Spleen (tissue), 11 donors: ENCODE measurements around the gene GALNTL6. TPM values are rescaled to one million over a fixed set of nuclear protein-coding genes. Genes with fewer than 3 reads are reported as not detected.

Experiments used
- DNase-seq: peaks from one replicate; pipeline ENCODE4 v3.0.0-alpha.2; 2020
- H3K27ac ChIP-seq, 8 donors: fragments of 200-600 bp; sonication (generic) in 7 of 8; 1 replicate in 4 of 8; 2 replicates in 4 of 8; pipeline versions ENCODE4 v1.5.0 to v1.8.0; 2016 to 2021; ENCODE audit warnings: inconsistent platforms in 4 of 8, mild to moderate bottlenecking in 4 of 8, moderate library complexity in 1 of 8
- H3K27me3 ChIP-seq, 7 donors: fragments of 200-600 bp; sonication (generic) in 6 of 7; replicated peaks in 1 of 7; 1 replicate in 4 of 7; 2 replicates in 3 of 7; pipeline versions ENCODE4 v1.5.0 to v1.8.0; 2016 to 2021; ENCODE audit warnings: inconsistent platforms in 3 of 7, mild to moderate bottlenecking in 1 of 7
- H3K36me3 ChIP-seq, 6 donors: fragments of 200-600 bp; sonication (generic) in 5 of 6; 1 replicate in 4 of 6; 2 replicates in 2 of 6; pipeline versions ENCODE4 v1.5.0 to v1.8.0; 2016 to 2021; ENCODE audit warnings: inconsistent platforms in 2 of 6
- H3K4me1 ChIP-seq, 6 donors: fragments of 200-600 bp; sonication (generic) in 5 of 6; 1 replicate in 3 of 6; 2 replicates in 3 of 6; pipeline versions ENCODE4 v1.5.0 to v1.8.0; 2016 to 2021; ENCODE audit warnings: inconsistent platforms in 3 of 6
- H3K4me3 ChIP-seq, 8 donors: fragments of 200-600 bp; sonication (generic) in 7 of 8; 1 replicate in 4 of 8; 2 replicates in 4 of 8; pipeline versions ENCODE4 v1.5.0 to v1.8.0; 2016 to 2021; ENCODE audit warnings: inconsistent platforms in 4 of 8, mild to moderate bottlenecking in 4 of 8, moderate library complexity in 2 of 8
- H3K9me3 ChIP-seq, 8 donors: fragments of 200-600 bp; sonication (generic) in 7 of 8; 1 replicate in 4 of 8; 2 replicates in 4 of 8; pipeline versions ENCODE4 v1.5.0 to v1.8.0; 2016 to 2021; ENCODE audit warnings: inconsistent platforms in 4 of 8
- CTCF ChIP-seq, 11 experiments: fragments of 200-600 bp in 7 of 11; fragments of 450-650 bp in 4 of 11; sonication (generic) in 4 of 11; IDR thresholded peaks in 8 of 11; conservative IDR thresholded peaks in 3 of 11; 1 replicate in 7 of 11; 2 replicates in 4 of 11; pipeline versions ENCODE4 v1.4.0 to v1.8.0; 2016 to 2021; ENCODE audit warnings: antibody characterized with exemption in 11 of 11, inconsistent platforms in 4 of 11, mild to moderate bottlenecking in 1 of 11
- POLR2A ChIP-seq, 3 donors: fragments of 450-650 bp; IDR thresholded peaks; one replicate each; pipeline ENCODE4 v1.5.1; 2017; ENCODE audit warnings: antibody characterized with exemption in 3 of 3, mild to moderate bottlenecking in 1 of 3
- POLR2AphosphoS5 ChIP-seq, 3 donors: sonication (generic); formaldehyde crosslinking; IDR thresholded peaks; one replicate each; pipeline ENCODE4 v1.5.1; 2017; ENCODE audit warnings: antibody characterized with exemption in 3 of 3
- WGBS, 5 donors: extraction: QIAGEN DNeasy Blood & Tissue Kit in 3 of 5; methylation state at CpG; one replicate each; pipeline versions ENCODE4 v1.1.5 to v1.1.7; 2013 to 2018; 5-methylcytosine and 5-hydroxymethylcytosine counted together
- intact Hi-C: fragments of 100-400 bp; cut with DNase I; formaldehyde crosslinking; loops from one replicate; pipeline ENCODE4 v1.15.0; 2023; ENCODE audit warnings: low total_unique reads
- polyA plus RNA-seq, 3 donors: library from polyadenylated mRNA; stranded (reverse); fragments of 200-250 nt; gene quantifications; one replicate each; pipeline ENCODE4 v1.2.1, GENCODE V29; 2013
- total RNA-seq, 7 donors: library from RNA; depleted of rRNA in 3 of 7; stranded (reverse); fragments of >200 nt in 3 of 7; fragmentation: NEBNext Ultra II Directional in 4 of 7; extraction: Animal tissue kit (Norgen Biotek cat#: 25700) in 4 of 7; gene quantifications; one replicate each; pipeline versions ENCODE4 v1.1.0 to v1.2.1, GENCODE V29; 2016 to 2021
- donor health status: healthy with polysubstance abuse.
- donor health status: DM: no; HTN: no; CAD: no; lungs with moderate emphysema.
- donor health status: DM: no; HTN: no; CAD: no.
- donor health status: Bipolar disorder and iron deficiency.
- donor health status: healthy.
- donor health status: DM: no; HTN: no; CAD: no.
- donor health status: DM: yes; HTN: yes; CAD: no.

GALNTL6 gene
- total and polyA plus RNA-seq, 10 donors, result 3.2 to 12.5 (median 7.1) TPM

GRCh38 chr4:172348426-172348825 is 535.2 kb downstream of the GALNTL6 start:
- Histone ChIP-seq H3K4me3 (no peak overlapping the region), H3K4me1 (no peaks in the 10 kb centered on the region), H3K27me3 (no peaks in the 10 kb centered on the region), H3K36me3 (no peaks in the 10 kb centered on the region), H3K9me3 (no peaks in the 10 kb centered on the region), H3K27ac (no peak overlapping the region)
- 83 to 96% (median 90%) methylated on average over 2 of the region's 2 CpGs for WGBS, 5 donors
- no peak for DNase-seq
- intact Hi-C loops, result no loop called here
- TF ChIP-seq POLR2A (IDR thresholded peaks at IDR 0.05) (no peak), POLR2AphosphoS5 (IDR thresholded peaks at IDR 0.05) (no peak), CTCF (IDR thresholded peaks at IDR 0.05 in 8 of 11, conservative IDR thresholded peaks at IDR 0.05 in 3 of 11) (no peak)

- Histone ChIP-seq H3K27me3 (no peaks in the 10 kb centered on the region), H3K4me3 (no peak overlapping the region), H3K27ac (no peak overlapping the region), H3K4me1 (no peaks in the 10 kb centered on the region), H3K9me3 (no peaks in the 10 kb centered on the region), H3K36me3 (no peaks in the 10 kb centered on the region)
- no peak for DNase-seq
- TF ChIP-seq POLR2A (IDR thresholded peaks at IDR 0.05) (no peak), POLR2AphosphoS5 (IDR thresholded peaks at IDR 0.05) (no peak), CTCF (IDR thresholded peaks at IDR 0.05 in 8 of 11, conservative IDR thresholded peaks at IDR 0.05 in 3 of 11) (no peak)
- intact Hi-C loops, result no loop called here
- 62 to 76% (median 66%) methylated on average over 3 of the region's 3 CpGs for WGBS, 5 donors
These were observed 539.2 kb downstream of the GALNTL6 start for GRCh38 chr4:172352356-172352755.

GRCh38 chr4:172356016-172356415 is 542.8 kb downstream of the GALNTL6 start:
- intact Hi-C loops, result no loop called here

GRCh38 chr4:172357006-172357540 is 543.9 kb downstream of the GALNTL6 start:
- Histone ChIP-seq H3K36me3 (no peaks in the 10 kb centered on the region), H3K27ac (no peak overlapping the region), H3K4me1 (no peaks in the 10 kb centered on the region), H3K4me3 (no peak overlapping the region), H3K27me3 (no peaks in the 10 kb centered on the region), H3K9me3 (no peaks in the 10 kb centered on the region)
- WGBS, 5 donors, result 61 to 80% (median 80%) methylated on average over 3 of the region's 3 CpGs
- intact Hi-C loops, result no loop called here
- no peak for DNase-seq
- TF ChIP-seq CTCF (IDR thresholded peaks at IDR 0.05 in 8 of 11, conservative IDR thresholded peaks at IDR 0.05 in 3 of 11), result no peak
- no peak for TF ChIP-seq POLR2A (IDR thresholded peaks at IDR 0.05)
- no peak for TF ChIP-seq POLR2AphosphoS5 (IDR thresholded peaks at IDR 0.05)

More at GRCh38 chr4:172356016-172356415, 542.8 kb downstream of the GALNTL6 start:
- Histone ChIP-seq H3K27me3 (no peaks in the 10 kb centered on the region), H3K27ac (no peak overlapping the region), H3K9me3 (no peaks in the 10 kb centered on the region), H3K4me1 (no peaks in the 10 kb centered on the region), H3K4me3 (no peak overlapping the region), H3K36me3 (no peaks in the 10 kb centered on the region)
- WGBS, 5 donors, result 40 to 71% (median 43%) methylated on average over 1 of the region's 1 CpG
- no peak for DNase-seq
- no peak for TF ChIP-seq POLR2A (IDR thresholded peaks at IDR 0.05)
- TF ChIP-seq POLR2AphosphoS5 (IDR thresholded peaks at IDR 0.05), result no peak
- TF ChIP-seq CTCF (IDR thresholded peaks at IDR 0.05 in 8 of 11, conservative IDR thresholded peaks at IDR 0.05 in 3 of 11), result no peak
